NOMO-1 treated with DMSO at 0.1 percent for 48 hours (cell line): ENCODE results near the gene MORN1.

Experiments
- DNase-seq: peaks from one replicate; lab custom pipeline; 2025; ENCODE audit not compliant: unreplicated experiment; lab: John Stamatoyannopoulos, UW

MORN1 gene

GRCh38 chr1:2375923-2376260, 15.5 kb downstream of the MORN1 start:
- DNase-seq = no peak

- DNase-seq = no peak
These were observed 16.0 kb downstream of the MORN1 start for GRCh38 chr1:2375246-2375922.

GRCh38 chr1:2374252-2375155, 16.9 kb downstream of the MORN1 start:
- DNase-seq = no peak

- DNase-seq = no peak
These were observed 17.7 kb downstream of the MORN1 start for GRCh38 chr1:2373551-2374251.

GRCh38 chr1:2372551-2373490, 18.5 kb downstream of the MORN1 start:
- DNase-seq = no peak

GRCh38 chr1:2368053-2368744, 23.2 kb downstream of the MORN1 start:
- DNase-seq = no peak

- DNase-seq = no peak
These were observed 27.4 kb downstream of the MORN1 start for GRCh38 chr1:2363847-2364513.

- no peak for DNase-seq
These were observed 30.6 kb downstream of the MORN1 start for GRCh38 chr1:2360588-2361364.

- no peak for DNase-seq
These were observed 32.4 kb downstream of the MORN1 start for GRCh38 chr1:2358651-2359640.

GRCh38 chr1:2358072-2358471, 33.3 kb downstream of the MORN1 start:
- no peak for DNase-seq

GRCh38 chr1:2356911-2357845, 34.2 kb downstream of the MORN1 start:
- DNase-seq = no peak

GRCh38 chr1:2356401-2356800, 35.0 kb downstream of the MORN1 start:
- DNase-seq = no peak

GRCh38 chr1:2355373-2356261, 35.7 kb downstream of the MORN1 start:
- DNase-seq = no peak

- DNase-seq = no peak
These were observed 36.6 kb downstream of the MORN1 start for GRCh38 chr1:2354511-2355372.
